Tongue (tissue), 2 donors: ENCODE data around the gene PKHD1. TPM values are rescaled to one million over a fixed set of nuclear protein-coding genes. Genes with fewer than 3 reads are reported as not detected.

Source experiments
- DNase-seq: peaks from one replicate; pipeline ENCODE4 v3.0.0-alpha.2; 2015
- total RNA-seq: library from RNA; depleted of rRNA; stranded (reverse); fragments of >200 nt; gene quantifications from one replicate; pipeline ENCODE4 v1.2.3, GENCODE V29; 2014

Gene PKHD1
- total RNA-seq, 1 donor from 2014 or later = 1.4 TPM

DNA sequence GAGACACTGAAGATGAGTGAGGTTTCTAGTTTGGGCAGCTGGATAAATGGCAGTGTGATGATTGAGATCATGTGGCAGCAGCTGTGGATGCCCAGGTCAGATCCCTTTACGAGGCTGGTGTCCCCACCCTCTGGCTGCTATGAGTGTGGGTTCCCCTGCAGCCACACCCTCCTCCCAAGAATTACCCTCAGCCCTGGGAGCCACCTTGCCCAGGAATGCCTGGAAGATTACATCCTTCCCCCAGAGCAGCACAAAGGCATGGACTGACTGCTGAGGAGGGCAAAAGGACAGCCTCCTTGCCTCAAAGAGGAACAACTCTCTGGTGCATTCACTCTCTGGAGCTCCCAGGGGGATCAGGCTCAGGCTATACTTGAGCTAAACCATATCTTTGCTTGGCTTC, 15.0 kb upstream of the PKHD1 start:
- DNase-seq = peak; percentile 78

DNA sequence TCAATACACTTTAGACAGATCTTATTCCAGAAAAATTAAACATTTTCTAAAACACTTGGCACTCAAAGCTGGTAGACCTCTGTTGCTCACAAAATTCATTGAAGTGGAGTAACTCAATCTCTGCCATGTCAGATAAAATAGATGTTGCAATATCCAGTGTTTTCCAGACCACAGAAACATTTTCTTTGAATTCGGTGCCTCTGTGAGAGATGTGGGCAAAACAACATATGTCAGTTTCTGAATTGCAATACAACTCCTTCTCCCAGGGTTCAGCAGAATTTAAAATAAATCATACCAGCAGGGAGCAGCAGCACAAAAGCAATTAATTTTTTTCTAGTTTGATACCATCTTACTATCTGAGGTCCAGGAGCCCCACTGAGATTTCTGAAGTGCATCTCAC, 11.3 kb upstream of the PKHD1 start:
- DNase-seq = peak; percentile 46

DNA sequence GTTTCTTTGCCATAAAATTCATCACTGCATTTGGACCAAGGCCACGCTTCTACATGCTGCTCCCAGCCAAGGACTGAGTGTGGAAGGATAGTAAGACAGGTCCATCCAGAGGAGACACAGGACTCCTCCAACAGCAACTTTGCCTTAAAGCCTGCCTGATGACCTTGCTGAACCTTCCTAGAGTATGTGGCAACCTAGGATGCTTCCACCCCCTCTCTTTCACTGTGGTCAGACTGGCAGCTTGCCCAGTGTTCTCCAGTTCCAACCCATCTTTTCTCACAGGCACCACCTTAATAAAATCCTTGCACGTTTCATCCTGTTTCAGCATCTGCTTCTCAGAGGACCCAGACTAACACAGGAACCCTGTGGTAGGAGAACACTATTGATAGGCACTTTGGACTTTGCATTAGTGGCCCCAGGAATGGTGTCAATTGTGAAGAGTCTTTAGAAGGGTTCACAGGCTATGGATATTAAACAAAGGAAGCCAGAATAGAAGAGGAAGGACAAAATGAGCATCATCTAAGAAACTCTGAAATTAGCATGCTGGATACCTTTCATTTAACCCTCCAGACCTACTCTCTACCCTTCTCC, 2.4 kb upstream of the PKHD1 start:
- DNase-seq = no peak

DNA sequence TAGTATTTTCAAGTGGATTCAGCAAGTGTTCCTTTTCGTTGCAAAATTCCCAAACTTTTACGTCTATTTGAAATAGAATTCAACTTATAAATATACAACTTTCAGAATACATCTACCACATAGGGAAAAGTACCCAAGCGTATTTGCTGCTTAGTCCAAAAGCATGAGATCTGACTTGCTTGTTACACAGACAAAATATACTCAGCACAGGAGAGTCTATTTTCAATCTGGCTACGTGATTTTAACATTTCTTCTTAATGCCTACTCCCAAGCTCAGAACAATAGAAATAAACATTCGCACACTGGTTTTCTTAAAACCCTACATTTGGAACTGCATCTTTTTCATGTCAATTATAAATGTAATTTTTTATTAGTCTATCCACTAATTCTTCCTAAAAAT, 672 bp downstream of the PKHD1 start:
- DNase-seq = no peak

DNA sequence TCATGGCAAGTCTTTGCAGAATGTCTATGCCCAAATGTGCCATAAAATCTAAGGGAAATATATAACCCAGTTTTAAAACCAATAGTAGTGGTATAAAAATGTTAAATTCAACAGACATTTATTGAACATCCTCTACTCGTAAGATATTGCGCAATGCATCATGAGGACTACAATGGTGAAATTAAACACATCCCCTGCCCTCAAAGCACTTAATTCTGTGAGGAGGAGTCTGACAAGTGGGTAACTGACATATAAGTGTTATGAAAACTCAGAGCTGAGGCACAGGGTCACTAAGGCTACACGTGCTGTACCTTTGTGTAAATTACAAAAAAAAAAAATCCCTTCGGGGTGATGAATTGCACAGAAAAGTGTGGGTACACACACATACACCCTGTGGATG, 6.2 kb downstream of the PKHD1 start:
- no peak for DNase-seq

DNA sequence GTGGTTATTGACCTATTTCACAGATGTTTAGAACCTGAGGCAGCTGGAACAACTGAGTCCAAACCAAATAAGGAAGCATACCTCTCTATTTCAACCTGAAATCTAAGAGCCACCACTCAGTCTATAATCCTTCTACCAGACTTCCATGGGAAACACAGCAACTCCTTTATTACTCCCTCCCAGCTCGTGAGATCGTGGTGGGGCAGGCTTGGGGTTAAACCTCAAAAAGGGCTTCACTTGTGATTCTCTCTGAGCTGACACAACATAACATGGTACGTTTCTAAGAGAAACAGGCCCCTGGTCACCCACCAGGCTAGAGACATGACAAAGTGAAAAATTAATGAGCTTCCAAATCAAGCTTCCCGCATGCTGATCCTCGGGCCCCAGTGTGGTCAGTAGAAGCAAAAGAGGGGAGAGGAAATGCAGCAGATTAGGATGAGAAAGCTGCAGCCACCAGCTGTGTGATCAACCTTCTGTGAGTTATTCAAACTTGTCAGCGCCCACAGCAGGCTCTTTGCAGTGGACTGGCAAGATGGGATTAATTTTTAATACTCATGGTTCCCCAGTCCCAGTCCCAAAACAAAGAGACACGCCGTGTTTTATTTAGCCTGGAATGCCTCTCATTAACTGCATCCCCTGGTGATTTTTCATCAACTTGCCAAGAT, 9.3 kb downstream of the PKHD1 start:
- no peak for DNase-seq

DNA sequence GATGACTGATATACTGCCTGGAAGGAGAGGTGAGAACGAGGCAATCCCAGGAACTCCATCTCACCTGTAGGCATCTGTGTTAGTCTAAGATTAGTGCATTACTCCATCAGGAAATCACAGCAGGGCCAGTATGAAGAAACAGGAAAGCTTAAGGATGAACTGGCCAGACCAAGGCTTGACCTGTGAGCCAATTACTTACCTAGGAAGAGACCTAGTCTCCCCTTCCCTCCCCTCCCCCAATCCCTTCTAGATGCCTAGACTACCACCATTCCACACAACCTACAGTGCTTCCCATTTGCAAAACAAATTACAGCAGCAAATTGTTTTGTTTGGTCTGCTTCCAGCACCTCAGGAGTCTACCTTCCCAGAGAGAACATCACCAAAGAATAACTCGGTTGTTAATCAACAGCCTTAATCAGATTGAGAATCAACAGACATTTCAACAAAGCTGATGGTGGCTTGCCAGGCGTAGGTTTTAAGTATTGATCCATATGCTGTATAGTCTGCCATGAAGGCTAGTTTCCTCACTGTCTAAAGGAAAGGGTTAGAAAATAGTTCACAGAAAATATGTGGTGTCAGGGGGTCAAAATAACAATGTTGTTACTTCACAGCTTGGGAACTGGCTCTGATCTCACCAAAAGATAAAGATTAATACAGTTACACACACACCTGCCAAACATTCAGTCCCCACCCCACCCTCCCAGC, 10.1 kb downstream of the PKHD1 start:
- DNase-seq = no peak

DNA sequence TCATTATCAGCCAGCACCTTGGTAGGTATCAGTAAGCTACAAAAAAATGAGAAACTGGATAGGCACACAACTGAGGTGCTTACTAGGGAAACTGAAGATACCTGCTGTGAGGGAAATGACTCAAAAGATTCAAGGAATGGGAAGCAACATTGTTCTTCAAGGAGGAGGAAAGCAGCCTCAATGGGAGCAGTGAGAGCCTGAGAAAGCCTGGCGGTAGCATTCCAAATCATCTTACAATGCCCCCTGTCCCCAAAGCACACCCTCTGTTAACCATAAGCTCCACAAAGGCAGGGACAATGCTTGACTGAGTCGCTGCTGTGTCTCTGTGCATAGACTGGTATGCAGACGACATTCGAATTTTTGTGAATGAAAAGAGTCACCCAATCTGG, 10.6 kb downstream of the PKHD1 start:
- no peak for DNase-seq

DNA sequence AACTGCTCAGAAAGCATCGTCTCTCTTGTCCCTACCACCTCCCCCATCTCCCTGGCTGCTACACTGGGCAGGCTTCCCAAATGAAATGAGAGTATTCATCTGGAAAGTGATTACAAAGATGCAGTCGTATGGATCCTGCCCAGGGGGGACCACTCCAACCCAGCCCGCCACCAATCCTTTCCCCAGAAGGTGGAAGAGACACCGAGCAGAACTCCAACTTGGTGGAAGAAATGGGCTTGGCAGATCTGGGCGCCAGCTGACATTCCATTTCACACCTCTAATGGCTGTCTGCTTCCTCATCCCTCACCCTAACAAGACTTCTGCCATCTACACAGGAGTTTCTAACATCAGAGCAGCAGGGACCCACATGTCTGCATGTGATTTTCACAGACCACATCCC, 12.7 kb downstream of the PKHD1 start:
- no peak for DNase-seq

DNA sequence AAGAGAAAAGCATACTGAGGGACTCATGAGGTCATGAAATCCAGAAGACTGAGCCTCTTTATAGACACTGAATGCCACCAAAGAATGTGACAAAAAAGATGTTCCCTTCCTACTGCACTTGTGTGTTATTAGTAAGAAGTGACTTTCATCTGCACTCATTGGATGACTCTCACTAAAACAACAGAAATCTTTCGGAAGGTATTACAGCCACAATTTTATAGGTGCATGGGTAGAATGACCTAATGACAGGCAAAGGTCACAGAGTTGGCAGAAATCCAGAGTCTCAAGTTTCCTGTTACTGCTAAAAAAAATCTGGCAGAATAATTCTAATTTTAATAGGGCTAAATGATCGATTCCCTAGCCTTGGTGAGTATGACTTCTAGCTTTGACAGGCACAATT, 13.3 kb downstream of the PKHD1 start:
- DNase-seq = no peak

DNA sequence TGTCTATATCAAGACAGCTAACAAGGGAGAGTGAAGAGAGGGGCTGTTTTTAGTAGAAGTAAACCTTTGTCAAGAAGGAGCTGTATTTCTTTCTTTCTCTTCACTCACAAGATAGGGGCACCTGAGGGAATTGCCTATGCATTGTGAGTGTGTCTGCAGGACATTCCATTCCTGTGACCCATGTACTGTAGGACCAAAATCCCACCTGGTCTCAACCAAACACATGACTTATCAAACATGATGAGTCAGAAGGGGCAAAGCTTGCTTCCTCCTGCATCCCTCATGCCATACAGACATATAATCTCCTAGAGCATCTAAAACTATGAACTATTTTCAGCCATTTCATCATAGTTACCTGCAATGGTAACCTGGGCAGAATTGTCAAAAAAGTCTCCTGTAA, 21.8 kb downstream of the PKHD1 start:
- no peak for DNase-seq

DNA sequence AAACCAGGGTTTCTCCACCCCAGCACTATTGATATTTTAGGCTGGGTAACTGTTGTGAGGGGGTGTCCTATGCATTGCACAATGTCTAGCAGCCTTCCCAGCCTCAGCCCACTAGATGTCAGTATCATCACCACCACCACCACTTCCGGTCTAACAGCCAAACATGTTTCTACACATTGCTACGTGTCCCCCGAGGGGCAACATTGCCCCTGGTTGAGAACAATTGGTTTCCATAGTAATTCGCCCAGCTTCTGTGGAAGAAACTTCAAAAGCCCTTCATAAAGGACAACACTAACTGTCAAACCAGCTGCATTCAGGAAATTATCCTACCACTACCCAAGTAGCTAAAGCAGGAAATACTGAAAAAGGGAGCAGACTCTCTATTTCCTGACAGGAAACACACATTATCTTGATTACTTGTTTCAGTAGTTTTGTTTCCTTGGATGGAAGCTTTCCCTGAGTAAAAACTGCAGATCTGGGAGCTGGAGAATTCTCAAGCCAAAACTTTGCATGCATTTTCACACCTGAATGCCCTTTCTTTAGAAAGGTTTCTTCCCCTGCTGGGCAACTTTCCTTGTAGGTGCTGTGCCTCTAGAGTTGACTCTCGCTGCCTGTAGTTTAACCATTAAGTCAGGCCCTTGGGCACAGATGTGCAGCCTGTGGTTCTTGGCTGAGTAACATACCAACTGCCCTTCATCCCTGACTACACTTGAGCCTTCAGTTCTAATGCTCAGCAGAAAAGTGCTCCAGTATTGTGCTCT, 23.6 kb downstream of the PKHD1 start:
- DNase-seq = peak; percentile 63

DNA sequence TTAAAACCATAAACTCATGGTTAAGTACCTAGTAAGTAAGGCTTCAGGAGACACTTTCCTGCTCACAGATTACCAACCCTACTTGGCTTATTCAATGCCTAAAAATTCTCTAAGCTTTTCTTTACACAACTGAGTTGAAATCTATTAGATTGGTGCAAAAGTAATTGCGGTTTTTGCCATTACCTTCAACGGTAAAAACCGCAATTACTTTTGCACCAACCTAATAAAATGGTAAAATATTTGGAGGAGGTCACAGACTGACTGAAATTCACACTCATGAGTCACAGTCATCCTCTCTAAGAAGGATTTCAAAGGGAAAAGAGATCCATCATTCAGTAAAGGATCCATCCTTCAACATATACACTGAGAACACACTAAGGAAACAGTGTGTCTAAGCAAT, 25.9 kb downstream of the PKHD1 start:
- DNase-seq = no peak

DNA sequence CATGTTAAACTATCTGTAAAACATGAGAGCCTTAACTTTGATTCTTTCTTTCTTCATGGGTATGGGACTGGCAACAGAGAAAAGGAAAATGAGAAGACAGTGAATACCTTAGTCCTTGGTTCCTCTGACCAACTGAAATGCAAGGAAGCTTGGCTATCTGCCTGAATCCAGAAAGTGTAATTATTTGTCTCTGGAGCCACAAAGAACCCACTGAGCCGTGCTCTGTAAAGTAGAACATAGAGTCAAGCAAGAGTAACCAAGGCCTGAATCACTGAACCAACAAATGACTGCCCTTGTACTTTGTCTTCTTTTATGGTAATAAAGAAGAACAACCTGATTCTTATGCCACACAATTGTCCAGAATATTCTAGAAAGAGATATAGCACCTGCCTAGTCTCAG, 27.6 kb downstream of the PKHD1 start:
- DNase-seq = no peak

DNA sequence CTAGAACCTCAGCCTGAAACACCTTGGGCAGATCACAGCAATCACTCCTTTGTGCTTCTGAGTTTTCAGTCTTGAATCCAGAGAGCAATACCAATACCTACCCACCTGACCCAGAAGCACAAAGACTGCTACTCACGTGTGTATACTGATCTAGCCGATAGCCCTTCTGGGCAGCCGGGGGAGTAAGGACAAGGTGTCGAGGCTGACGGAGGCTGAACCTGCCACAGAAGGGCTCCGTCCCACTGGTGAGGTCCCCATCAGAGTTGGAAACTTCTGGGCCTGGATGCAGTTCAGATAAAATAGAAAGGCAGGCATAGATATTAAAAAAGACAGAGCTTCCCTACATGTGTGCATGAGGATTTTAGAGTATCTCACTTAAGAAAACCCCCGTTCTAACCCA, 32.0 kb downstream of the PKHD1 start:
- DNase-seq = no peak

DNA sequence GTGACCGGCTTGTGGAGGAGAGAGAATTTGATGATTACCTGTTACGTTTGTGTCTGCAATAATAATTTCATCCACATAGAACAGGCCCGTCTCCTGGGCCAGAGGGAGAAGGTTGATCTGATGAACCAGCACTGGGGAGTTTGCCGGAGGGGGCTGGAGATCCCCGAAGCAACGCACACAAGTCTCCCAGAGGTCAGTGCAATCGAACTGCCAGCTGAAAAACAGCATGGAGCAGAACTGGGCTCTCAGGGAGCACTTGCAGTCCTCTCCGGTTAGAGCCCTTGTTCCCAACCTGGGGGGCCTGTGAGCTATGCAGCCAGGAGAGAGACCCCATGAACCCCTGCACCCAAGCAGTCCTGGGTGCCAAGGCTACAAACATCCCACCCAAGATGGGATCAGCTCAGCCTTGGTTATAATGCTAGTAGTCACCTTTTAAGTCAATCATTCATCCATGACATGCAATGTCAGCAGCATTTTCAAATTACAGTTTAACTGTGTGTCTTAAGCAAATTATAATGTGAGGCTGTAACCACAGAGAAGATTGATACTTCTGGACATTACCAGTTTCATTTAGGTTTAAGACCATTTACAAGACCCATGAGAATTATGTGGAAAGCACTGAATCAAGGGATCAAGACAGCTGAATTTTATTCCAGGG, 34.2 kb downstream of the PKHD1 start:
- DNase-seq = no peak

DNA sequence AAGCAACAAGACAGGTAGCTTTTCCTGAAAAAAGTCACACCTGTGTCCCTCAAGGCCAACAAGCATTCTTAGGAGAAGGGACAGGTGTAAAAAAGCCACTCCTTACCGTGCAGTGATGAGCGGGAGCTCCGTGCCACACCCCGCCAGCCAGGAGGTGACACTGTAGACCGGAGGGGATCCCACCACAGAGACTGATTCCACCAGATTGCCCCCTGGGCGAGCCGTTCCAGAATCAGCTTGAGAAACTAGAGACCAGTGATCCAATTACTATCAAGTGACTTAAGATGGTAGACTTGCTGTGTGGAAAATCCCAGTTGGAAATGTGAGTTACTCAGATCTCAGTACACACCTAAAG, 37.4 kb downstream of the PKHD1 start:
- no peak for DNase-seq

DNA sequence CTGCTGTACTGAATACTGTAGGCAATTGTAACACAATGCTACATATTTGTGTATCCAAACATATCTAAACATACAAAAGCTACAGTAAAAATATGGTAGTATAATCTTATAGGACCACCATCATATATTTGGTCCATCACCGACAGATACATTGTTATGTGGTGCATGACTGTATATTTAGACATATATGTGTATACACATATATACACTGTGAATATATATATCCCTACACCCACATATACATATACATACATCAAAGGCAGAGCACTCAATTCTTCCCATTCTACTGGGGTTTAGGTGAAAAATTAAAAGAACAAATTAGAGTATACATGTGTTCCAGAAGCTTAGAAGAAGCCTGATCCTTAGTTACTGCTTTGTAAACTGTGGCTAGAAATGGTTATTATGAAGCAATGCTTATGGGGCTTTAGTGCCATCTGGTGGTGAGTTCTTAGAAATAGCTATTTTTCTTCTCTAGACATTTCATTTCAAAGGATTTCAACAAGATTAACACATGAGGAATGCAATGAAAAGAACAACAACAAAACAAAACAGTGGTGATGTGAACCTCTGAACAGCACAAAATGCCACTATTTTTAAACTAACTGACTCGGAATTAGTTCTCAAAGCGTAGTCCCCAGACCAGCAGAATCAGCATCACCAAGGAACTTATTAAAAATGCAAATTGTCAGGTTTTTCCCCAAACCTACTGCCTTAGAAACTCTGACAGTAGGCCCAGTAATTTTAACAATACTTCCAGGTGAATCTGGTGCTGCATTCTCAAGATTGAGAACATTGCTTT, 38.0 kb downstream of the PKHD1 start:
- peak; percentile 78 for DNase-seq

DNA sequence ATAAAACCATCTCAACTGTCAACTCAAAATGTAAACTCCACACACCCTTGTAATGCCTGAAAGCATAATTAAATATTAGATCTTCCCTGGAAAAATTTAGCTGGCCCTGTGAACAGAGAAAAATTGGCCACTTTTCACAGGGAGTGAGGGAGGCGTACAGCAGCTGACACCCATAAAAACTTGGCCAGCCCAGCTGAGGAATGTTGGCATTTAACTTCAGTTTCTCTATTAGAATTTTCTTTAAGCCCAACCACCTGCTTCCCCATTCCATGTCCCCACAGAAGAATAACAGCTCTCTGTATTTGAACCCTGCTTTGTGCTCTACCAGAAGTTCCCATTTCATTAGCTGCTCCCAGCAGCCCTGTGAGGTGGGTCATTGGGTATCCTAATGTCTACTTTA, 41.0 kb downstream of the PKHD1 start:
- DNase-seq = peak; percentile 79

DNA sequence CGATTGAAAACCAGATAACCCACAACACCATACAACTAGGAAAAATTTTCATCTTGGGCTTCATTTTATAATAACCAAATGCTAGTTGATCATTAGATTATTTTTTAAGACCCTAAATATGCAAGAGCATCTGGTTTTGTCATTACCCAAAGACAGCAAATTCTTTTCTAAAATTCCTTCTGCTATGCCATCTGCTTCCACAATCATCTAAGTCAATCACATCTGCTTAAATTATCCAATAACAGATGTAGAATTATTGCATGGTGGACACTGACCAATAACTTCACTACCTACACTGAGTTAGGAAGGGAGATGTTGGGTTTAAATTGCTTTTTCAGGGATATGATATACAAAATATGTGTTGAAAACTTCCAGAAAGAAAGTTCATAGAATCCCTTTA, 41.9 kb downstream of the PKHD1 start:
- DNase-seq = no peak

DNA sequence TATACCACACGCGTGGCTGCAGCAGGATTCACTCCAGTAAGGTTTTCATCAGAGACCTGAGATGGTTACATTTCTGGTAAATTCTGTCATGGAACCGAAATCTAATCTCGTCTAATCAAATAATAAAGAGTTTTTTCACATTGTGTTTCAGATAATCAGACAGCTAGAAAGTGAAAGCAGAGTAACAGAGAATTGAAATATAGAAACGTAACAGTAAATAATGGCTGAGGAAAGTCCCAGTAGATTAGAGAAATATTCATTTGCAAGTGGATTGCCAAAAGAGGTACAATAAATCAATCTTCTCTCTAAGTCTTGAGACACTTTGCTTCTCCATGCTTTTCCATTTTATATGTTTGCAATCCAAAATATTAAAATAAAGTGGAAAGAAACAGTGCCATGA, 42.4 kb downstream of the PKHD1 start:
- DNase-seq = no peak
